ENCODE measurements around the gene SPECC1.

GRCh38 chr17:20189979-20190378 lies 180.8 kb downstream of the SPECC1 start:
- no peak for TF ChIP-seq POLR2A (IDR thresholded peaks at IDR 0.05; ENCODE audit: low read length)
- TF ChIP-seq GATA1 (IDR thresholded peaks at IDR 0.05; ENCODE audit: low read depth, low read length) = no peak

Data from erythroblast (primary cell).